ENCODE data around the gene KANTR. TPM values are rescaled to one million over a fixed set of nuclear protein-coding genes. Genes with fewer than 3 reads are reported as not detected.

The KANTR gene
- polyA plus RNA-seq (ENCODE audit: insufficient read length), result 9.1 TPM

GRCh38 chrX:53093748-53094581 is at the start of gene KANTR:
Gene KANTR (plus strand): TSS chrX:53094142. CDS start chrX:53124273, 30,131 bp downstream.
- DNase-seq (ENCODE audit: low read depth), result peak; percentile 86

- DNase-seq (ENCODE audit: low read depth), result no peak
Observed at GRCh38 chrX:53044995-53045394, 48.9 kb upstream of the KANTR start.

GRCh38 chrX:53047228-53047627 is 46.7 kb upstream of the KANTR start:
- no peak for DNase-seq (ENCODE audit: low read depth)

GRCh38 chrX:53048169-53049126 is 45.5 kb upstream of the KANTR start, which contains the start of gene GPR173:
Gene GPR173 (plus strand): TSS chrX:53048789. CDS start chrX:53076622, 27,833 bp downstream.
- DNase-seq (ENCODE audit: low read depth), result no peak

GRCh38 chrX:53049127-53049517 is 44.8 kb upstream of the KANTR start:
- DNase-seq (ENCODE audit: low read depth), result no peak

GRCh38 chrX:53050841-53051240 is 43.1 kb upstream of the KANTR start:
- DNase-seq (ENCODE audit: low read depth), result no peak

GRCh38 chrX:53055244-53055849 is 38.6 kb upstream of the KANTR start:
- no peak for DNase-seq (ENCODE audit: low read depth)

- DNase-seq (ENCODE audit: low read depth), result no peak
Observed at GRCh38 chrX:53056292-53056691, 37.6 kb upstream of the KANTR start.

- no peak for DNase-seq (ENCODE audit: low read depth)
Observed at GRCh38 chrX:53065104-53065503, 28.8 kb upstream of the KANTR start.

- DNase-seq (ENCODE audit: low read depth), result no peak
Observed at GRCh38 chrX:53071064-53071463, 22.9 kb upstream of the KANTR start.

- DNase-seq (ENCODE audit: low read depth), result peak; percentile 46
Observed at GRCh38 chrX:53071604-53072417, 22.1 kb upstream of the KANTR start.

GRCh38 chrX:53072418-53073114 is 21.4 kb upstream of the KANTR start:
- DNase-seq (ENCODE audit: low read depth), result no peak

GRCh38 chrX:53073115-53073586 is 20.8 kb upstream of the KANTR start:
- DNase-seq (ENCODE audit: low read depth), result no peak

GRCh38 chrX:53075011-53075410 is 18.9 kb upstream of the KANTR start:
- DNase-seq (ENCODE audit: low read depth), result no peak

- DNase-seq (ENCODE audit: low read depth), result no peak
Observed at GRCh38 chrX:53076671-53077070, 17.3 kb upstream of the KANTR start.

- no peak for DNase-seq (ENCODE audit: low read depth)
Observed at GRCh38 chrX:53077207-53078197, 16.4 kb upstream of the KANTR start.

GRCh38 chrX:53078943-53079342 is 15.0 kb upstream of the KANTR start:
- no peak for DNase-seq (ENCODE audit: low read depth)

- DNase-seq (ENCODE audit: low read depth), result no peak
Observed at GRCh38 chrX:53080628-53081580, 13.0 kb upstream of the KANTR start.
